HG03439 (cell line): ENCODE data around the gene ECE1.
"Not testable (repeated sequence)": the region's sequence is repeated elsewhere in the genome, so short reads cannot be mapped to it uniquely, and the experiment has no call there.

Experiments
- ATAC-seq: cut with Tn5 transposase; IDR thresholded peaks from one replicate; pipeline ENCODE4 v1.9.1; 2021; ENCODE audit warnings: mild to moderate bottlenecking, moderate library complexity; ENCODE audit not compliant: unreplicated experiment

ECE1 gene

DNA sequence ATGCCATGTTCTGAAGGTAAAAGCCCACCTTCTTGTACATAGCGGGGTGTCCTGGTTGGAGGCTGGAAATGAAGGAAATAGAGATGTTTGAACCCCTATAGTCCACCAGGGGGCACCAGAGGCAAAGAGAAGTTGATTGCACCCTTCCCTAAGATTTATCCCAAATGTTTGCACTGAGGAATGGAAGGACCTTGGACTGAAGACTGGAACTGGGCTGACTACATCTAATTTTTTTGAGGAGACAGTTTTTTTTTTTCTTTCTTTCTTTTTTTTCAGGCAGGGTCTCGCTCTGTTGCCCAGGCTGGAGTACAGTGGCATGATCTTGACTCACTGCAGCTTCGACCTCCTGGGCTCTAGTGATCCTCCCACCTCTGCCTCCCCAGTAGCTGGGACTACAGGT lies 58.2 kb downstream of the ECE1 start:
- ATAC-seq: no peak

GRCh38 chr1:21229246-21230000 lies 60.8 kb downstream of the ECE1 start:
- ATAC-seq: no peak

DNA sequence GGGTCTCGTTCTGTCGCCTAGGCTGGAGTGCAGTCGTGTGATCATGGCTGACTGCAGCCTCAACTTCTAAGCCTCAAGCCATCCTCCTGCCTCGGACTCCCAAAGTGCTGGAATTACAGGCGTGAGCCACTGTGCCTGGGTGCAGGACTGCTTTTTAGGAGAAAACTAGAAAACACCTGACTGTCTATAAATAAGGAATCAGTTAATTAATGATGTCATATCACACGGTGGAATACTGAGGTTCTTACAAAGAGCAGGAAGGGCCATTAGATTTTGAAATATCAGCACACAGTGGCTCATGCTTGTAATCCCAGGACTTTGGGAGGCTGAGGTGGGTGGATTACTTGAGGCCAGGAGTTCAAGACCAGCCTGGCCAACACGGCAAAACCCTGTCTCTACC lies 62.0 kb downstream of the ECE1 start:
- ATAC-seq: not testable (repeated sequence)

- ATAC-seq: no peak
Observed at GRCh38 chr1:21225065-21225464, 65.2 kb downstream of the ECE1 start.

- no peak for ATAC-seq
Observed at GRCh38 chr1:21220815-21221214, 69.4 kb downstream of the ECE1 start.

DNA sequence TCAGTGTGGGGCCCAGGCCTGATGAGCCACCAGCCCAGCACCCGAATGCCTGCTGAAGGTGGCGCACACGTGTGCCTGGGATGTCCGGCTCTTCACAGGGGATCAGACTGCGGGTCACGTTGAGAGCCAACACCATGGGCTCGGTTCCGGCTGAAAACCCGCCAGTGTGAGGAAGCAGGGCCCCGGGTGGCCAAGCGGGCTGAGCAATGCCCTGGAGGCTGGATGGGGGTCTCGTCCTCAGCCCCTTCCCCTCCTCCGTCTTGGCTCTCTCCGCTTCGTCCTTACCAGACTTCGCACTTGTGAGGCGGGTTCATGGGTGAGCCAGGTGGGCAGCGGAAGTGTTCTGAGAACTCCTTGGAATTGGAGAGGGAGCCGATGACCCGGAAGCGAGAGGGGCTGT lies 70.6 kb downstream of the ECE1 start:
- no peak for ATAC-seq

DNA sequence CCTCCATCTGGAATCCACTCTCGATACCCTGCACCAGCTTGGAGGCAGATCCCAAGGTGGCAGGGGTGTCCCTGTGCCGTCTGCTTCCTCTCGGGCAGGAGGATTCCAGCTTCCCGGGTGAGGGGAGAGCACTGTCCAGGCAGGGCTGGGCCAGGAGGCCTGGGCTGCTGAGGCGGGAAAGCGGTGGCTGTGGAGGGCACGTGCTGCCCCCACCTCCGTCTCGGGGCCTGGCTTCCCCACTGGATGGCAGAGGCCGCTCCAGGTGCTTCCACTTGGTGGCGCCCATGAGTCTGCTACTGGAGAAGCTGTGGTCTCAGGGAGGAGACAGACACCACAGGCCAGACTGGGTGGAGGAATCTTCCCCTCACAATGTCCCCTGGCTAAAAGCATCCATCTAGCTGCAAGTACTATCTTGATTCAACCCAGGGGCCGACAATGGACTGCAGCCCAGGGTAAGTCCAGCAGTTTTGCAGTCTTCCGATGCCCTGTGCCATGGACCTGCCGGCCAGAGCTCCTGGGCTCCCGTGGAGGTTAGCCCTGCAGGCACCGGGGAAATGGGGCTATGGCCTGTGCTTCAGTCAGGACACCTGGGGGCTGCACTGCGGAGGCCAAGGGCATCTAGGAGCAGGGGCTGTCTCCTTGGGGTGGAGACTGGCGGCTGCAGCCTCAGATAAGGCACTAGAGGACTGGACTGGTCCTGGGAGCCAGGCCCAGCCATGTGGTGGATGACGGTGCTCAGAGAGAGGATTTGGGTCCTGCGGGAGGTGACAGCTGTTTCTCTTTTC lies 72.3 kb downstream of the ECE1 start:
- no peak for ATAC-seq

- ATAC-seq: no peak
Observed at GRCh38 chr1:21216835-21217811, 73.1 kb downstream of the ECE1 start.

DNA sequence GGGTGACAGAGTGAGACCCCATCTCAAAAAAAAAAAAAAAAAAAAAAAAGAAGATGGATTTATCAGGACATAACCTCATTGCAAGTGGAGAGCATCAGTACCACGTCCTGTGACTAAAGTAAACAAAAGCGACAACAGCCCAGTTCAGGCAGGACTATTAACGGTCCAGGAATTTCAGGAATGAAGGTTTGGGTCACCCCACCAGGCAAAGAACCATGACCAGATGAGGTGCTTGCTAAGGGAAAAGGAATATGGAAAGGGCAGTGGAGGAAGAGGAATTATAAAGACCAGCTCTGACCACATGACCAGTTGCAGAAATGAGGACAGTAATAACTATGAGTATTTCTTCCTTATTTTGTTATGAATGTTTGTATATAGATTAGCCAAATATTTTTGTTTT lies 78.1 kb downstream of the ECE1 start:
- no peak for ATAC-seq

DNA sequence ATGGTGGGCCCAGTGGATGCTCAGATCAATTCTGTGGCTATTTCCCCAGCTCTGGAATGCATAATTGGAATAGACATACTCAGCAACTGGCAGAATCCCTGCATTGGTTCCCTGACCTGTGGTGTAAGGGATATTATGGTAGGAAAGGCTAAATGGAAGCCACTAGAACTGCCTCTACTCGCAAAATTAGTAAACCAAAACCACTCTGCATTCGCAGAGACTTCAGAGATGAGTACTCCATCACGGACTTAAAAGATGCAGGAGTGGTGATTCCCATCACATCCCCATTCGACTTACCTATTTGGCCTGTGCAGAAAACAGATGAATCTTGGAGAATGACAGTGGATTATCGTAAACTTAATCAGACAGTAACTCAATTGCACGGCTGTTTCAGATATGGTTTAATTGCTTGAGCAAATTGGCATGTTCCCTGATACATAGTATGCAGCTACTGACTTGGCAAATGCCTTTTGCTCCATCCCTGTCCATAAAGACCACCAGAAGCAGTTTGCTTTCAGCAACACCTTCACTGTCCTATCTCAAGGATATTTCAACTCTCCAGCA lies 82.0 kb downstream of the ECE1 start:
- ATAC-seq: not testable (repeated sequence)

DNA sequence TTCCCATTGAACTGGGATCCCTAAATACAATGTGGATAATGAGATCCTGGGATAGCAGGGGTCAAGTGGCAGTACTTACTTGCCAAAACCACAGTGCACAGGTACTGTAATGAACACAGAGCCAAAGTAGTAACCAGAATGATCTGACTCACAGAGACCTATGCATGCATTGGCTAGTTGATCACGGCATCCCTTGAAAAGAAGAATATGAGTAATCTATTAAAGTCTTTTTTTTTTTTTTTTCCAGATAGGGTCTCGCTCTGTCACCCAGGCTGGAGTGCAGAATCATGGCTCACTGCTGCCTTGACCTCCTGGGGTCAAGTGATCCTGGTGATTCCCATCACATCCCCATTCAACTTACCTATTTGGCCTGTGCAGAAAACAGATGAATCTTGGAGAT lies 84.1 kb downstream of the ECE1 start:
- ATAC-seq: no peak

DNA sequence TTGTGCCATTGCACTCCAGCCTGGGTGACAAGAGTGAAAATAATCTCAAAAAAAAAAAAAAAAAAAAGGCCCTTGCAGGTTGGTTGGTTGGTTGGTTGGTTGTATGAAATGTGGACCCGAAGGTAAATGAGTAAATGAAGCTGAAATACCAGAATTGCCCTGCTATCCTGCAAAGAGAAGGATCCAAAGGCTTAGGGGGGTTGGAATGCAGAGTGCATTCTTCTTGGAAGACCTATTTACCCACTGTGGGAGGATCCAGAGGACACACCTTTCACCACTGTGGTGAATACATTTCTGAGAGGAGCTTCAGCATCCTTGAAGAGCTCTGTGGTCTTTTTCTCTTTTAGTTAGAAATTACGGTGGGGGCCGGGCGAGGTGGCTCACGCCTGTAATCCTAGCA lies 84.8 kb downstream of the ECE1 start:
- ATAC-seq: no peak

DNA sequence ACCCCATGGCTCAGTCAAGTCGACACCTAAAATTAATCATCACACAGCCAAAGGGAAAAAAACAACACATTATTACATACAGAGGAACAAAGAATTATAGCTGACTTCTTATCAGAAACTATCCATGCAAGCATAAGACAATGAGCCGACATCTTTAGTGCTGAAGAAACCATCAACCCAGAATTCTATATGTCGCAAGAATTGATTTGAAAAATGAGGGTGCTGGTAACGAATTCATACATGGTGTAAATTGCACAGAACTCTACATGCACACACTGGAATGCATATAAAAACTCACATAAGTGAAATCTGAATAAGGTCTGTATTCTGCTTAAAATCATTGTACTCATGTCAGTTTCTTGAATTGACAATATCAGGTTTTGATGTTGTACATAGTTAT lies 88.6 kb downstream of the ECE1 start:
- no peak for ATAC-seq

DNA sequence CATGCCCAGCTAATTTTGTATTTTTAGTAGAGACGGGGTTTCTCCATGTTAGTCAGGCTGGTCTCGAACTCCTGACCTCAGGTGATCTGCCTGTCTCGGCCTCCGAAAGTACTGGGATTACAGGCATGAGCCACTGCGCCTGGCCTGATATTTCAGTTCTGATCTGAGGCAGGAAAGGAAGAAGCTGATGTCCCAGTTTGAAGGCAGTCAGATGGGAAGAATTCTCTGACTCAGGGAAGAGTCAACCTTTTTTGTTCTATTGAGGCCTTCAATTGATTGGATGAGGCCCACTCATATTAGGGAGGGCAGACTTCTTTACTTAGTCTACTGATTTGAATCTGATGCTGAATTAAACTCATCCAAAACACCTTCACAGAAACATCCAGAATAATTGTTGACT lies 89.0 kb downstream of the ECE1 start:
- not testable (repeated sequence) for ATAC-seq

GRCh38 chr1:21200767-21201166 lies 89.5 kb downstream of the ECE1 start:
- no peak for ATAC-seq

DNA sequence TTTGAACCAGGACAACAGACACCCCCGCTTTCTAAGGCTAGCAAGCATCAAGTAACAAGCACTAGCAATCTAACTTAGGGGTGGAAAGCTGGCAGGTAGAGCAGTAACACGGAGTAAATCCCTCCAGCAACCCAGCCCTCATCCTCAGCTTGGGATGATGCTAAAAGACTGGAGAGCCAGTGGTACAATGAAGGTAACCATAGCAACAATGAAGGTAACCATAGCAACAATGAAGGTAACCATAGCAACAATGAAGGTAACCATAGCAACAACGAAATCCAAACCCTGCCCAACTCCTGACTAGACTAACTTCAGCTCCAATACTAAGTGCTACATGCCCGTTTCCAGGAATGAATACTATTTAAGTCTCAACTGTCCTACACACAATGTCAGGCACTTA lies 91.3 kb downstream of the ECE1 start:
- no peak for ATAC-seq

GRCh38 chr1:21192871-21193270 lies 97.4 kb downstream of the ECE1 start:
- no peak for ATAC-seq

DNA sequence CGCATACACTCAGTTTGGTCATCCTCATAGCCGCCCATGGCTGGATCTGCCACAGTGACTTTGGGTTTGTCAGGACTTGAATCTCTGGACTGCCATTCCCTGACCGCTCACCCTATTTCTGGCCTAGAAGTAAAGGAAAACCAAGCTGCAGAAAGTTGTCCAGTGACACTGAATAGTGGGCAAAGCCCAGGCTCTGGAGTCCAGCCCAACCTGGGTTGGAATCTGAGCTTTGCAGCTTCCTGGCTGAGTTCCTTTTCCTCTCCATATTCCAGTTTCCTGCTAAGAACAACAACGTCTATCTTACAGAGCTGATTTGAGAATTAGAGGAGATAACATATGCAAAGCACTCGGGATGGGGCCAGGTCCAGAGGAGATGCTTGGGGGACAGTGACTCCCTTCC lies 98.0 kb downstream of the ECE1 start:
- ATAC-seq: no peak

- ATAC-seq: not testable (repeated sequence)
Observed at GRCh38 chr1:21190771-21191170, 99.5 kb downstream of the ECE1 start.

DNA sequence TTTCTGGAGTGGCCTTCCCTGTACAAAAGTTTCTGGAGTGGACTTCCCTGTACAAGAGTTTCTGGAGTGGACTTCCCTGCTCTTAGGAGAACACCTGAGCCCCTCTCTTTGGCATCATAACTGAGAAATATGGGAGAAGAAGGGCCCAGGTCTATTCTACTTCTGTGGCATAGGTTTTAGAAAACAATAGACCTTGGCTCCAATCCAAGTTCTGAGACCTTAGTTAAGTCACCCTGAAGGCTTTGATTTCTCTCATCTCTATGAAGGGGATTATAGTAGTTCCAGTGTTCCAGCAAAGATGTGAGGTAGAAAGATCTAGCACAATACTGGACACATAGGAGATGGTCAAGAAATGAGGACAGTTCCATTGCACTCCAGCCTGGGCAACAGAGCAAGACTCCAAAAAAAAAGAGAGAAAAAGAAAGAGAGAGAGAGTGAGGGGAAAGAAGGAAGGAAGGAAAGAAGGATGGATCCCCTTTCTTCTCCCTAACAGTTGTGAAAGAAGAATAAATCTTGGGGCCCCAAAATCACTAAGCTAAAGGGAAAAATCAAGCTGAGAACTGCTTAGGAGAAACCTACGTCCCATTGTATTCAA lies 100.3 kb downstream of the ECE1 start:
- ATAC-seq: no peak

DNA sequence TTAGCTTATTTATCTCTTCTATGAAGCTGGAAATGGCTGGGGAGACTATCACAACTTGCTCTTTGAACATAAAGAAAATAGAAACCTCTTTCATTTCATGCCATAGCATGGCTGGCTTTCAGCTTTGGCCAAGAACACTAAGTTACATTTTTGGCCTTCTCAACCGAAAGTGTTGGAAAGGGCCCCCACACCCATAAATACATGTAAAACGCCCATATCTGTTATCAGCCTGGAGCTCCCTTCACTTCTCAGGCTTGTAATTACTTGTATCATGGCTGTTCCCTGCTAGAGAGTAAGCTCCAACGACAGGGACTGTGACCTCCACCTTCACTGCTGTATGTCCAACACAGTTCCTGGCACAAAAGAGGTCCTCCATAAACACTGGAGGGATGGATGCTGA lies 100.8 kb downstream of the ECE1 start:
- no peak for ATAC-seq
